GM19035 (cell line): Measurements from ENCODE around the gene CNKSR3.

Source experiments
- ATAC-seq: cut with Tn5 transposase; IDR thresholded peaks from one replicate; pipeline ENCODE4 v1.9.1; 2021; ENCODE audit not compliant: unreplicated experiment

Gene CNKSR3

DNA sequence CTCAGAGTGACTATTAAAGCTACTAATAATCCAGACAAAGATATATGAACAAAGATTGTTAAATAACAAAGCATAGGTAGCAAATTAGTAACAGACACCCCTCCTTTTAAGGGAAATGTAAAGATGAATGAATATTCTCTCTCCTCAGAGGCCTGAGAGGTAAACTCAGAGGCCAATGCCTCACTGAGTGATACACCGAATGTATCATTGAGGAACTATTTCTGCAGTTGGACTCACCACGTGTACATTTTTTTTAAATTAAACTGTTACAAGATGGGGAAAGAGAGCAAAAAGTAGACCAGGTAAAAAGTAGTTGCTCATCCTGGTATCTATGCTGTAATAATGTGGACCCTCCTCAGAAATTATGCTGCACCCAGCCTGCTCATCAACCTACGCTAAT, 81.6 kb downstream of the CNKSR3 start:
- no peak for ATAC-seq

DNA sequence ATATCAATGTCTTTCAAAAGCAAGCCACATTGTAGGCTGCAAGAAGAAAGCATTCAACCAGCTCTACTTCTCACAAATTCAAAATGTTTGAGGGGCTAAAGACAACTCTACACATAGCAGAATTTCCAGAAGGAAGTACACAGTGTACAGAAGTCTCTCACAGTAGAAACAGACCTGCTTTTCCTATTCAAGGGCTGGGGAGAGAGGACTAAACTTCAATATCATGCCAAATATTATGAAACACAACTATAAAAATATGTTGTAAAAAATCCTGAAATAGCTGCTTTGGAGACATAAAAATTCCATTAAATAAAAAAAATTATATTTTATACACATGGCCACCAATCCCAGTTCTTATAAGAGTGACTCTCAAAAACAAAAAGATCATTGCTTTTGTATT, 83.0 kb downstream of the CNKSR3 start:
- ATAC-seq: no peak

DNA sequence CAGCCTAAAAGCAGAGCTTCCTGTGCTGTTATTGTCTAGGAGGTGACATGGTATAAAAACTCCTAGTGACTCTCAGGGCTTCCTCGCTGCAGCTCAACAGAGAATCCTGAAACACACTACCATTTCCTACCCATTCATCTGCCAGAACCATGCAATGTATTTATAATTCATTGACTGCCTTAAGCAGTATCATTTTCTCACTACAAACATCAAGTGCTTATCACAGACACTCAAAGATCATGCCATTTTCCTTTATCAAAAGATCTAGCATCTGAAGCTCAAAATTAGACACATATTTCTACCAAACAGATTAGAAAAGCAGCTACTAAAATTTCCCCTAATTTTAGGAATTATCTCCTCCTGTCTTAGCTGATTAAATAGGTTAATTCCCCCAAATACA, 83.5 kb downstream of the CNKSR3 start:
- ATAC-seq: no peak

DNA sequence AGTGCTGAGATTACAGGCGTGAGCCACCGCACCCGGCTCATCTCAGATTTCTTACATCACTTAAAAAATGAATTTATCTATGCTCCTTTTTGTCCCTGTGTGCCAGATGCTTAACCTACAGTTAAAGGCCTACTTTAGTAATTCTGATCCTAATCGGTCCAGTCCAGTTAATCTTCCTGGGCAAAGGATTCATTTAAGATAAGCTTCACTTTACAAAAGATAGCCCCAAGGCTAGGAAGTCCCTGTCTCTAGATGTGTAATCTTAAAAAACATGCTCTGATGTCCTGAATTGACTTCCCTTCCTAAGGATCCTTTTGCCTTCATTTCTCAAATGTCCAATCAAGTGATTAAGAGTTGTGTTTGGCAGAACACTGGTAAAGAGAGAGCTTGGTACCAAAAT, 85.5 kb downstream of the CNKSR3 start:
- no peak for ATAC-seq

DNA sequence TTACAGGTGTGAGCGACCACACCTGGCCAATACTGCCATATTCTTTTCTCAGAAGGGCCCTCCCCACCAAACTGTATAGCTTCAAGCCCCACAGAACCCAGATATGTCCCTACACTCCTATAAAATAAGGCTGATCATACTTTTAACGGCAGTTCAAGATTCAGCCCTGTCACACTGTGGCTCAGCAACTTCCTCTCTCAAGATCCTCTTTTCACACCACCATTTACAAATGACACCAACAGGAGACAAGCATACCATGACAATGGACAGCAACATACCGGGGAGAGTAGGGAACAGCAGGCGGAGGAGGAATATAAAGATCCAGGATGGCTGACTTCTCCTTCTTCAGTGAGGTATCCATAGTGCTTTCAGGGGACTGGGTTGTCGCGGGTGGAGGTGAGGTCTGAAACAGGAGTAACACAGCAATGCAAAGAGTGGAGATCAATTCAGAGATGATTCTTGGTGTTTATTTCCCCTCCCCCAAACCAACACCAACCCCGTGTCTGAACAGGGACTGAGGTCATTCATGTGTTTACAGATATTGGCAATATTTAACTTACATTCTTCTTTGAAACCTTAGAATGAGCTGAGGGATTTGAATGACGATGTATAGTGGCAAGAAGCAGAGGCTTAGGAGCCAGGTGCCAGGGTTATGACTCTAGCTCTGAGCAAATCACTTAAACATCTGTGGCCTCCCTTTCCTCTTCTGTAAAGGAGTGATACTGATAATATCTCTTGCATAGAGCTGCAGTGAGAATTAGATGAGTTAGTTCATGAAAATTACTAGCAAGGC, 96.3 kb downstream of the CNKSR3 start:
- ATAC-seq: no peak

DNA sequence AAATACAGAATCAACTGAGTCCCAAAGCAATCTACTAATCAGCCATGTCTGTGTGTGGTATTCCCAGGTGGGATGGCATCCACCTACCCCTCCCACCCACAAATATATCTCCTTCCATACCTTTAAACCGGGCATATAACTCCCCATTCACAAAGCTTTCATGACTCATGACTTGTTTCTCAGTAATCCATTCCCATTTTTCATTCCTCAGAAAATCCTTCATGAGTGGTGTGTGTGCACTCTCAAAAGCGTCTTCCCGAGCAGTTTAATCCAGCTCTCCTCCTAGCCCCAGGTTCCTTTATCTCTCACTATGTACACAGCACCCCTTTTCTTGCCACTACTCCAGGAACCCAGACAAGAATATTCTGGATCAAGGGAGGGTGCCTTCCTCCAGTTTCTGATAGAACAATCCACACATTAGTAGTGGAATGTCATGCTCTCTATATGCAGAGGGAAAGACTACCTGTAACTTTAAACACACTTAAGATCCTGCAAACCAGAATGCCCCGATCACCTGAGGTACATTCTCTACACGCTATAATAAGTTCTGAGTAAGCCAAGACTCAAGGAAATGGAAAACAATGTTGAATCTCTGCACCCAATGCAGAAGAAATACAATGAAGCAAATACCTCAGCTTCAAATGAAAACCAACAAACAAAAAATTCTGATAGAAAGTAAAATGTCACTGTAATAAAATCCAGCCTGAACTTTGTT, 98.2 kb downstream of the CNKSR3 start:
- ATAC-seq: no peak

DNA sequence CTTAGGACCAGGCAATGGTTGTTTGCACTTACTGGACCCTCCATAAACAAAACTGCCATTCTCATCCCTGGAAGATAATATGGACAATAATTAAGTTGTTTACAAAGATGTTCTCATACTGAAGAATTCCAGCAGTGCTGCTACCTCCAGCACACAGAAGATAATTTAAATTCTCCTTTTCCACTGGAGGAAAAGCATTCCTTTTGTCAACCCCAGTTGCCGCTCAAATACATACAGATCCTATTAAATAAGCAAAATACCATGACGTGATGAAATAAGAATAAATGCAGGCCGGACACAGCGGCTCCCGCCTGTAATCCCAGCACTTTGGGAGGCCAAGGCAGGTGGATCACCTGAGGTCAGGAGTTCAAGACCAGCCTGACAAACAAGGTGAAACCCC, 99.4 kb downstream of the CNKSR3 start:
- no peak for ATAC-seq

DNA sequence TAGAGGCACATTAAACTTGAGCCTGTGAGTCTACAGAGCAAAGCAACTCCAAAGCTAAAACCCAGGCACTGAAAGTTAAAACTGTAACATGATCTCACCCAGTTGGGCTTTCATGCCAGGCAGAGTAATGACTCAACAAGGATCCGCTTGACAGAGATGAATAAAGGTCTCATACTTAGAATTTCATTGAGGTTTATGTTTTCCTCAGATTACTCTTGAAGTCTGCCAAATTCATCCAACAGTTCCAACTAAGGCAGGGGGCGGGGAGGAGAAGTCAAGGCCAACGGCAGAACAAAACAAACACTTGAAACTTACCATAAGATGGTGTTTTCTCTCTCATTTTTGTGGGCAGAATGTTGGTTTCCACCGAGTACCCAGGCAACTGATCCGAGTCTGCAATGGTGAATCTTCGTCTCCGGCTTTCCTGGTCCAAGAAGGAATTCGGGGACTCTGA, 99.8 kb downstream of the CNKSR3 start:
- peak; percentile 68 for ATAC-seq

DNA sequence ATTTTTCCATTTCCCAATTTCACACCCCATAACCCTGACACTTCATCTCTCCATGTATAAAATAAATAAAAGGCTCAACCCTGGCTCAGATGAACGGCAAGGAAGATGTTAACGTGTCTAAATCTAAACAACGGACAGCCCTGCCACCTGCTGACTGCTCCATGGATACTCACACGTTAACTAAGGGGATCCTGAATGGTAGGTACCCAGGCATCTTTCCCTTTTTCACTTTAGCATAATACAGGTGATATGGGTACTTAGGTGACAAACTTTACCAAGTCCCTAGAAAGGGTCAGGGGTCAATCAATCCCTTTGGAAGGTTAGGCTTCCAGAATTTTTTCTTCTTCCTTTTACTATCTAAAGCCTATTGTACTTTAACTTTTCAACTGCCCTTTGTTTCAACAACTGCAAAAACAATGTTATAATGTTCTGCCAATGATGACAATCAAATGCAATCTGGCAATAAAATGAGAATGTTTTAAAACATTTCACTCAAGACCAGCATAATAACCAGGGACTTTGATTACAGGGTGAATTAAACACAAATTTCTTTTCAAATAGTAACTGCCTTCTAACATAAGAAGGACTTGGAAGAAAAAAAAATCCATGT, 101.5 kb downstream of the CNKSR3 start:
- ATAC-seq: no peak

DNA sequence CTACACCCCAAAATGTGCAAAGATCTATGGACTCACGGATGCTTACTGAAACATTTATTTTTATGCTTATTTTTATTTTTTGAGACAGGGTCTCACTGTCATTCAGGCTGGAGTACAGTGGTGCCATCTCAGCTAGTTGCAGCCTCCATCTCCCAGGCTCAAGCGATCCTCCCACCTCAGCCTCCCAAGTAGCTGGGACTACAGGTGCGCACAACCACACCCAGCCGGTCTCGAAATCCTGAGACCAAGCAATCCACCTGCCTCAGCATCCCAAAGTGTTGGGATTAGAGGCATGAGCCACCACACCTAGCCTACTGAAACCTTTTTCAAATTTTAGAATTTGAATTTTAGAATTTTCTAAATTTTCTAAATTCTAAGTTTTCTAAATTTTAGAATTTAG, 103.0 kb downstream of the CNKSR3 start:
- ATAC-seq: no peak

DNA sequence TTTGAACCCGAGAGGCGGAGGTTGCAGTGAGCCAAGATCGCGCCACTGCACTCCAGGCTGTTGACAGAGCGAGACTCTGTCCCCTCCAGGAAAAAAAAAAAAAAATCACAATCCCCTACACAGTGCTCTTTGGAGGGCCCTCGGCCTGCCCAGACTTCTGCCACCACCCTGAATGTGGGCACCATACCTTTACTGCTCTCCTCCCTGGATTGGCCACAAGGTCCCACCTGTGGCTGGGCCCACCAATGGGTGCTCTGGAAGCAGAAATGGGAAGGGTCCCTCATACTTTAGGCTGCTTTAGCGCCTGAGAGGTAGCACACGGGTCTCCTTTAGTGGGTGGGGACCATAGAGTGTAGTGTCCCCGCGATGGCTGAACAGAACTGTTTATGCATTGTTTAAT, 103.6 kb downstream of the CNKSR3 start:
- ATAC-seq: no peak

DNA sequence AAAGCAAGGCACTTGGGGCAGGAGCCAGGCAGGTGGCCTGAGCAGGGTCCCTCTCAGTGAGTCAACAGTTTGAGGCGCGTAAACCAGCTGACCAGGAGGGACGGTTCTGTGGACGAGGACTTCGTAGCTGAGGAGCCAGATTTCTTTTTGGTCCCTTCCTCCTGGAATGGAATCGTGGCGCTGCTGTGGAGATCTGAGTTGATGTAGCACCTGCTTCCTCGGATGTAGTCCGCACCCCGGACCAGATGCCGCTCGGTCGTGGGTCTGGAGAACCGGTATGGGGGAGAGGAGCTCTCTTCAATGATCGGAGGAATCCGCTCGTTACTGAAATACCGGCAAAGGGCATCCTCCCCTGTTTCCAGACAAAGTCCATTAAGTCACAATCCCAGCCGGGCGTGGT, 104.2 kb downstream of the CNKSR3 start:
- no peak for ATAC-seq

DNA sequence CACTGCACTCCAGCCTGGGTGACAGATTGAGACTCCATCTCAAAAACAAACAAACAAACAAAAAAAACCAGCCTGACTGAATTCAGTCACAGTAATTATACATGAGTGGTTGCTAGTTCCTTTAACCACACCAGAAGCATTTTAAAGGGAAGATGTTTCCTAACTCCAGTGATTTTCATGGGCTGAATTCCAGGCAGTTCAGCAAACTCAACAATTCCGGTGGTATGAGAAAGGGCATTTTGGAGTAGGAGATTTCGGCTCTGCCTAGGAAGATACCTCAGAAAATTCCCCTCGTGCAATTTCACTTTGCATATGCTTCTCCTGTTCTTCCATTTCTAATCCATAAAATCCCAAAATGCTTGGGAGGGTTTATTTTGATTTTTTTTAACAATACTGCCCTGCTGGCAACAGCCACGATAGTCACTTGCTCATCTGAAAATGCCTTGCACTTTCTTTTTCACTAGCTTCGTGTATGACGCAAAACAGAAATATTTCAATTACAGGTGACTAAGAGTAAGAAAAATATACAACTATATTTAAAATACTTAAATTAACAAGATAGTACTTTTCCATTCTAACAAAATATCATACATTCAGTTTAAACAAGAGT, 105.6 kb downstream of the CNKSR3 start:
- peak; percentile 60 for ATAC-seq

DNA sequence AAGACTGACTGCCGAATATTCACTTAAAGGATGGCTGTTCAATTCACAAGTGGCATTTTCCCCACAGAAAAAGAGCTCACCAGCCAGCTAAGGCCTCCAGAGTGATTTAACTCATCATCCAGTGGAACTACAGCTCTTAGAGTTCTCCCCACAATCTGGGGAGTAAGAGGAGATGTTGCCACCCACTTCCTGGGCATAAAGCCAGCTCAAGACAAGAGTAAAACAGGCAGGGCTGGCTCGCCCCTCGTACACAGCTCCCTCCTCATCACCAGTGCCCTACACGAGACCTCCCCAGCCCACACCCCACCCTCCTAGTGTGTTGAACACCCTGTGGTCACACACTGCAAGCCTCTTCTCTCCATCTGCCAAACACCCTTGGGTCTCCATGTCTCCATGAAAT, 106.7 kb downstream of the CNKSR3 start:
- ATAC-seq: no peak

DNA sequence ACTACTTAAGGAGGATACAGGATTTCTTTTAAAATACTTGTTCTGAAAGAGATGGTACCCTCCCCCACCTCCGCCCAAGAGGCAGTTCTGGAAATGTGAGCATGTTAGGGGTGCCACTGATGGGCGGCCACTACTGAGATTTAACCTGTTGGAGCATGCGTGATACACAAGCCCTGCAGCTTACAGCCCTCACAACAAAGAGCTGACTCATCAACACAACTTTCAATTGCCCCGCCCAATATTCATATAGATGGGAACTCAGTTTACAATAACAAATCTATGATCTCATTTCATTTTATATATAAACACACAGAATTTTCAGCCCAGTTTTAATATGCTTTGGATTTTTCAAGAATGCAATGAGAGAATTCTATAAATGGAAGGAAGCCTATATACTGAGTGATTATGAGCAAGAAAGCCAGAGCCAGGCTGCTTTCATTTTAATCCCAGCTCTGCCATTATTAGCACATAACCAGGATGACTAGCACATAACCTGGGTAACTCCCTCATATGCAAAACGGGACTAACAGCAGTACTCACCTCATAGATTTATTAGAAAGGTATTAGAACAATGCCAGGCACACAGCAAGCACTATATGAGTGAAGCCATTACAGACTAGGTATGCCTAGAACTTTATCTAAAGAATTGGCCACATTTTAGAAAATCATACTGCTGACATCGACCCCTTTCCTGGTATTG, 108.3 kb downstream of the CNKSR3 start:
- ATAC-seq: no peak

DNA sequence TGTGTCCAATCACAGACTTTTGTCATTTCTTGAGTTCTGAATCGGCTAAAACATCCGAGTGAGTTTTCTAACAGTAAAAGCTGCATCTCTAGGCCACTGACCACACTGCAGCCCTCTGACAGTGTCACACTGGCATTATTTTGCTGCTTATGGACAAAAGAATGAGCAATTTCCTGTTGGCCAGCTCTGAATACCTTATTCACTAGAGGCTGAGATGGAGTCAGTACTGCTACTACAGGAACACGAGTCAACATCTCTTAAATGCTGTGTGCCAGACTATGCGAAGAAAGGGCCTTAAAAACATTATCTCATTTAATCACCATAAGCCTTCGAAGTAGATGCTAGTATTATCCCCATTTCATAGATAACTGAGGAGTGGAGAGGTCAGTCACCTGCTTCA, 111.4 kb downstream of the CNKSR3 start:
- ATAC-seq: no peak

DNA sequence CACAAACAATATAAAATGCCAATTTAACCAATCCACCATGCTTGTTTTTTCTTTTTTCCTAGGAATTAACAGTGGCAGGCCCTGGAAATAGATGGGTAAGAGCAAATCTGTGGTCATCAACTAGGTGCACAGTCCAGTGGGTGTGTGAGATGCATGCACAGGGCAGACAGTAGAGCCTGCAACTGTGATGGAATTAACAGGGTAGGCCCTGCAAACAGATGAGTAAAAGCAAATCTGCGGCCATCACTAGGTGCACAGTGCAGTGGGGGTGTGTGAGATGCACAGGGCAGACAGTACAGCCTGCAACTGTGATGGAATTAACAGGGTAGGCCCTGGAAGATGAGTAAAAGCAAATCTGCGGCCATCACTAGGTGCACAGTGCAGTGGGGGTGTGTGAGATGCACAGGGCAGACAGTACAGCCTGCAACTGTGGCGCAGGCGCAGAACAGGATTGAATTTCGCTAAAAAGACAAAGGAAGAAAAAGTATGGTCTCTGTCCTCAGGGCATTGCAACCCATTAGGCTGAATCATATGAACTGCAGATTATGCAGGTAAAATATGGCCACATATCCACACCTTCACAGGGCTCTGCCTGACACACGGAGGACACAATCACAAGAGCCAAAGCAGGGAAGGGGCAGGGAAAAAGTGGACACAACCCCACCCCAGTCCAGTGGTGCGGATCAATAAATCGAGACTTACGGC, 112.8 kb downstream of the CNKSR3 start:
- ATAC-seq: no peak

DNA sequence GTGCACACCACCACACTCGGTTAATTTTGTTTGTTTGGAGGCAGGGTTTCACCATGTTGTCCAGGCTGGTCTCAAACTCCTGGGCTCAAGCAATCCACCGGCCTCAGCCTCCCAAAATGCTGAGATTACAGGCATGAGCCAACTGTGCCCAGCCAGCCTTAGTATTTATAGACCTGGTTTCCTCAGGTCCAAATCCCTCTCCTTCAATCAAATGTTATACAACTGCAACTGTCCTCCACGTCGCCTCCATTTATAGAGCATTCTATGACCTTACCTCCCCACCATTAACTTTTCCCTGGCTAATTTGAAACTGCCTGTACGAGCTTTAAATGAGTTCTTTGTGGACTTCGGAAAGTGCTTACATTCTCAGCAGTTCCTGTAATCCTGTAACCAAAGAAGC, 114.6 kb downstream of the CNKSR3 start:
- ATAC-seq: no peak

DNA sequence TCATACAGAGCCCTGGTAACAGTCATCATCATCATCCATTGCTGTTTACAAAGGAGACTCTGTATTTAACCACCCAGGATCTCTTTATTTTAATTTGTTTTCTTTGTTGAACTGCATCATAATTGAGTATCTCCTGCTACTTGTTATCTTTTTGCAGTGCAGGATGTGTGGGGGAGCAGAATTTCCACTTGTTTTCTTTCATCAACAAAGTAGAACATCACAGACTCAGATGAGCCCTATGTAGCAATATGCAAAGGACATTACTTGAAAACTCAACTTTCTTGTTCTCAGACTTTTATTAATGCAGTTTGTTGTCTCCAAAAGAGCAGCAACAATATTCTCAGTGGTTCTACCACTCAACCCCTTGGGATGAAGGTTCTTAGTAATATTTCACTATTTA, 115.2 kb downstream of the CNKSR3 start:
- ATAC-seq: no peak

DNA sequence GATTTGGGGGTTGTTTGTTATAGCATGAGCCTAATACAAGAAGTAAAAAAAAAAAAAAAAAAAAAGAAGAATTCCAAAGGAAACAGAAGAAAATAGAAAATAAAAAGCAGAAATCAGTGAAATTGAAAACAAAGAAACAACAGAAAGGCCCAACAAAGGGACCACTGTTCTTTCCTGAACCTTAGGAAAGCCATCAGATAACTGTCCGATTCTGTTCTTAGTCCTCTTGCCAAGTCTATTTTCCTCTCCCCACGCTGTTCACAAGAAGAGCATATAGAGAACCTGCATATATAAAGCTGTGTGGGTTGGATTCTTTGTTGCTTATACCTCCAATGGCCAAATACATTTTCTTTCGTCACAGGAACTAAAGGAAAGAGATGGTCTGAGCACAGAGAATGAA, 115.9 kb downstream of the CNKSR3 start:
- ATAC-seq: no peak

DNA sequence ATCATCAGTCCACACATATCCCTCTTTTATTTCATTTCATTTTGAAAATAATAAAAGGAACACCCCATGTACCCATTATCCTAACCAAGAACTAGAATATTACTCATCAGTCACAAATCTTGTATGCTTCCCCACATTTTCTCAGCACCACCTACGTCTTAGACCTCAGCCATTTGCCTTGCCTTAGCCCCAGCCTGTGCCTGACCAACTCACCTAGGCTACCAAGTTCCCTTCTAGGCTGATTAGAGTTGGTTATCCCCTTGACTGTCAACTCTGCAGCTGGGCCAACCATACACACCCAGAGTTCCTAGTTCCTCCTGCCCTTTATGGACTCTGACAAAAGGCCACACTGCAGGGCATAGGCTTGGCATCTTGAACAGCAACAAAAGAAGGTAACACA, 120.5 kb downstream of the CNKSR3 start:
- ATAC-seq: no peak
